Endothelial cell (in vitro differentiated cells): ENCODE measurements around the gene PCDH19. TPM values are rescaled to one million over a fixed set of nuclear protein-coding genes. Genes with fewer than 3 reads are reported as not detected.

ENCODE experiments used
- DNase-seq: peaks from one replicate; pipeline ENCODE4 v3.0.0; 2021; ENCODE audit warnings: low spot score
- H3K27ac Mint-ChIP-seq: one replicate; pipeline ENCODE4 v1.8.0; 2021; ENCODE audit warnings: mixed read lengths, inconsistent platforms; ENCODE audit not compliant: unreplicated experiment
- H3K27me3 Mint-ChIP-seq: one replicate; pipeline ENCODE4 v1.8.0; 2021; ENCODE audit warnings: mild to moderate bottlenecking, moderate library complexity, mixed read lengths, inconsistent platforms; ENCODE audit not compliant: unreplicated experiment
- H3K36me3 Mint-ChIP-seq: one replicate; pipeline ENCODE4 v1.8.0; 2021; ENCODE audit warnings: mild to moderate bottlenecking, low read depth, mixed read lengths, inconsistent platforms; ENCODE audit not compliant: unreplicated experiment
- H3K4me1 Mint-ChIP-seq: one replicate; pipeline ENCODE4 v1.8.0; 2021; ENCODE audit warnings: mild to moderate bottlenecking, mixed read lengths, inconsistent platforms; ENCODE audit not compliant: unreplicated experiment
- H3K4me3 Mint-ChIP-seq: one replicate; pipeline ENCODE4 v1.8.0; 2021; ENCODE audit warnings: mild to moderate bottlenecking, mixed read lengths, inconsistent platforms; ENCODE audit not compliant: unreplicated experiment
- H3K9me3 Mint-ChIP-seq: one replicate; pipeline ENCODE4 v1.8.0; 2021; ENCODE audit warnings: mixed read lengths, inconsistent platforms; ENCODE audit not compliant: unreplicated experiment
- CTCF ChIP-seq: fragments of 200-600 bp; sonication (generic); IDR thresholded peaks from one replicate; pipeline ENCODE4 v1.5.0; 2021; ENCODE audit warnings: antibody characterized with exemption; ENCODE audit not compliant: unreplicated experiment
- total RNA-seq: library from RNA; stranded (reverse); fragmentation: NEBNext Ultra II Directional; extraction: Animal tissue kit (Norgen Biotek cat#: 25700); gene quantifications from one replicate; pipeline ENCODE4 v1.2.1, GENCODE V29; 2021; ENCODE audit not compliant: unreplicated experiment

The PCDH19 gene
- total RNA-seq, 1 donor from 2014 or later = 34.9 TPM

DNA sequence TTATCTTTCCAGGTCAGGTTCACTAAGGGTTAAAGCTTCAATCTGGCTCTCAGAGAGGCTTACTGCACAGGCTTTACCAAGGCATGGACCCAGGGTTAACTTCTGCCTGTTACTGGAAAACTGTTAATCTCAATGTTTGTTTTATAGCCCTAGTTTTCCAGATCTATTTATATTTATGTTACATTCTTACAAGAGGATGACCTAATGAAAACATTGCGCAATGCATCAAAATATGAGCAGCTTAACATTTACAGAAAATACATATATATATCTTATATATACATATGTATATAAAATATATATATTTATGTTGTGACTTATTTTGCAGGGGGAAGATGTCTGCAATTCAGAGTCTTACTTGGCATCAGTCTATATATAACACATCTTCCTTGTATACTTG, 112.3 kb downstream of the PCDH19 start:
- no peak for TF ChIP-seq CTCF
- Mint-ChIP-seq H3K9me3 (no peaks in the 10 kb centered on the region), H3K4me1 (no peaks in the 10 kb centered on the region), H3K4me3 (no peak overlapping the region), H3K36me3 (no peaks in the 10 kb centered on the region), H3K27ac (no peak overlapping the region), H3K27me3 (no peaks in the 10 kb centered on the region)
- DNase-seq = no peak

DNA sequence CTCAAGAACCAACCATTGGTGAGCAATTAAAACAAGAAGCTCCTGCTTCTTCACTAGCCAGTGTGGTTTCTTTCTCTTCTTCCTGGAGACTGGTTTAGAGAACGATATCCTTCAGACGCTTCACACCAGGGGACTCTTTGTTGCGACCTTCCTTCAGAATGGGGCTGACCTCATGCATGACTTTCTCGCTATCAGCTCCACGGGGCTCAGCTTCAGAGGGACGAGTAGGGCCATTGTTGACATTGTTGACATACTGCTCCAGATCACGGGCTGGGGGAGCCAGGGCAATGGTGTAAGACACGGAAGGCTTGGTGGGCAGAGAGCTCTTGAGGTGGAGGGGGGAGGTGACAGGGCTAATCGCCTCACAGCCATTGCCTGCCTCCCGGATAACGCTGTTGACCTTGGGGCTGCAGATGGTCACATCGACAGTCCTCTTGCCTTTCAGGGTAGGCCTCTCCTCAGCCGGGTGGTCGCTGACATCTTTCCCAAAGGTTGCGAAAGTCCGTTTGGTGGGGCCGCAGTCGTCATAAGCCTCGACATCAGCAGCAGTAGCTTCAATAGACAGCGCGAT, 113.8 kb downstream of the PCDH19 start:
- Mint-ChIP-seq H3K4me3 (no peak overlapping the region), H3K9me3 (no peaks in the 10 kb centered on the region), H3K27ac (no peak overlapping the region), H3K36me3 (no peaks in the 10 kb centered on the region), H3K27me3 (no peaks in the 10 kb centered on the region), H3K4me1 (peaks cover 3% of the 10 kb centered on the region)
- TF ChIP-seq CTCF = no peak
- DNase-seq = no peak

DNA sequence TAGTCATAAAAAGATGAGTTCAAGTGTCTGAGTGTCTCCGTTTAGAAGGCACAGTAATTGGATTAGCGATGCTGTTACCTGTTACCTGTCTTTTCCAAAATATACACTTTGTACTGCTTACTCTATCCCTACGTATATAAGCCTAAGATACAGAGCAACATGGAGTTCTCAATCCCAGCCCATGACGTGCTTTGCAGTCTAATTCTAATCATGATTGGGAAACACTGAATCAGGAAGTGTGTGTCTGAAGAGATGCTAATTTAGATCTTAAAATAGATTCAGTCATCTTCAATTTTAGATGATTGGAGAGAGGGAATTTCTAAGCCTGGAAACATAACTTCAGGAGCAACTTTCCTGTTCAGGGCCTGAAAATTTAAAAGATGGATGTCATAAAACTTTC, 115.1 kb downstream of the PCDH19 start:
- H3K27ac Mint-ChIP-seq = no peak overlapping the region
- H3K36me3 Mint-ChIP-seq = no peaks in the 10 kb centered on the region
- H3K4me1 Mint-ChIP-seq = peaks cover 13% of the 10 kb centered on the region
- no peak overlapping the region for H3K4me3 Mint-ChIP-seq
- no peaks in the 10 kb centered on the region for H3K9me3 Mint-ChIP-seq
- H3K27me3 Mint-ChIP-seq = no peaks in the 10 kb centered on the region
- no peak for DNase-seq
- TF ChIP-seq CTCF = no peak

DNA sequence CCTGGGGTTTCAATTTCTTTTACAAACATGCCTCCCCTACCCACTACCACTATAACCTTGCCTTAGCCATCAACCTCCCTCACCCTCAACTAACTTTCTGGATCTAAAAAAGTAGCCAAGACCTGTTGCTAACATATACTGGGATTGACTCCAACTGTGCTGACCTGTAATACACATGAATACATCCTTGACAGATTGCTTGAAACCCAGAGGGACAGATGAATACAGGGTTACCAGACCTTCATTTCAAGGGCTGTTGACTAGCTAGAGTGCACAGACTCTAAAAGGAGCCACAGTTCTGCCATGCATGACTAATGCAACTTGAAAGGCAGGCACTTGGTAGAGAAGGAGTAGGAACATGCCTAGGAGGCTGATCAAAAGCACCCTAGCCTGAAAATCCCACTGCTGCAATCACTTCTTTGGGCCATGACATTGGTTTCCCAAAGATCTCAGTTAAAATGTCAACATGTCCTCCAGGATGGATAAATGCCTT, 121.0 kb downstream of the PCDH19 start:
- Mint-ChIP-seq H3K36me3 (no peaks in the 10 kb centered on the region), H3K27me3 (no peaks in the 10 kb centered on the region), H3K4me3 (no peak overlapping the region), H3K9me3 (no peaks in the 10 kb centered on the region), H3K4me1 (peaks cover 19% of the 10 kb centered on the region), H3K27ac (no peak overlapping the region)
- no peak for TF ChIP-seq CTCF
- DNase-seq = no peak

- Mint-ChIP-seq H3K27me3 (no peaks in the 10 kb centered on the region), H3K36me3 (no peaks in the 10 kb centered on the region), H3K4me1 (peaks cover 7% of the 10 kb centered on the region), H3K4me3 (no peak overlapping the region), H3K27ac (peak overlapping the region; percentile 43), H3K9me3 (no peaks in the 10 kb centered on the region)
- no peak for TF ChIP-seq CTCF
- DNase-seq = no peak
Measured at GRCh38 chrX:100277231-100277630, 132.8 kb downstream of the PCDH19 start.
